Fibroblast of lung (primary cell): ENCODE data around the gene SMIM21. TPM values are rescaled to one million over a fixed set of nuclear protein-coding genes. Genes with fewer than 3 reads are reported as not detected.
A peak's percentile ranks its signal among the peaks of the same experiment; 100 is the strongest.

Experiments
- DNase-seq, 2 donors: peaks; one replicate each; pipeline versions ENCODE4 v3.0.0 to v3.0.0-alpha.2; 2010; ENCODE audit warnings: low read depth in 2 of 2
- H2AFZ ChIP-seq: 2 replicates; pipeline ENCODE4 v1.5.1; 2012; ENCODE audit warnings: low read length, control low read depth, inconsistent platforms
- H3K27ac ChIP-seq: 2 replicates; pipeline ENCODE4 v1.5.1; 2011; ENCODE audit warnings: low read length, control low read depth; ENCODE audit not compliant: insufficient read depth
- H3K27me3 ChIP-seq: 2 replicates; pipeline ENCODE4 v1.5.1; 2011; ENCODE audit warnings: mild to moderate bottlenecking, low read length; ENCODE audit not compliant: control insufficient read depth, insufficient read depth
- H3K36me3 ChIP-seq: 2 replicates; pipeline ENCODE4 v1.5.1; 2011; ENCODE audit warnings: low read length; ENCODE audit not compliant: control insufficient read depth, insufficient read depth
- H3K4me1 ChIP-seq: 2 replicates; pipeline ENCODE4 v1.5.1; 2011; ENCODE audit warnings: low read length; ENCODE audit not compliant: control insufficient read depth, insufficient read depth; ENCODE audit errors: extremely low read depth
- H3K4me2 ChIP-seq: 2 replicates; pipeline ENCODE4 v1.5.1; 2011; ENCODE audit warnings: low read length, control low read depth; ENCODE audit not compliant: insufficient read depth; ENCODE audit errors: extremely low read depth
- H3K4me3 ChIP-seq, 4 experiments: fragments of 200-600 bp in 1 of 4; sonication (generic) in 1 of 4; replicated peaks in 1 of 4; 2 replicates each; pipeline ENCODE4 v1.5.1; 2011 to 2016; ENCODE audit warnings: low read length in 4 of 4, low read depth in 3 of 4, mild to moderate bottlenecking in 3 of 4, control low read depth in 2 of 4, inconsistent platforms in 1 of 4, mixed read lengths in 1 of 4; ENCODE audit not compliant: insufficient read depth in 1 of 4; ENCODE audit errors: control extremely low read depth in 1 of 4
- H3K79me2 ChIP-seq: 2 replicates; pipeline ENCODE4 v1.5.1; 2012; ENCODE audit warnings: mild to moderate bottlenecking, low read length, inconsistent platforms; ENCODE audit not compliant: control insufficient read depth, insufficient read depth
- H3K9ac ChIP-seq: 2 replicates; pipeline ENCODE4 v1.5.1; 2011; ENCODE audit warnings: mild to moderate bottlenecking, low read length, control low read depth; ENCODE audit not compliant: insufficient read depth
- H3K9me3 ChIP-seq: 2 replicates; pipeline ENCODE4 v1.5.1; 2012; ENCODE audit warnings: low read depth, low read length; ENCODE audit not compliant: control insufficient read depth, insufficient read depth
- H4K20me1 ChIP-seq: 2 replicates; pipeline ENCODE4 v1.5.1; 2011; ENCODE audit warnings: low read length; ENCODE audit not compliant: control insufficient read depth, insufficient read depth; ENCODE audit errors: extremely low read depth
- CTCF ChIP-seq, 2 donors: IDR thresholded peaks in 1 of 2; conservative IDR thresholded peaks in 1 of 2; 1 replicate in 1 of 2; 2 replicates in 1 of 2; pipeline ENCODE4 v1.5.1; 2011 to 2012; ENCODE audit warnings: low read length in 2 of 2, control low read depth in 1 of 2, inconsistent platforms in 1 of 2, low read depth in 1 of 2, mild to moderate bottlenecking in 1 of 2
- EZH2 ChIP-seq: IDR thresholded peaks from 2 replicates; pipeline ENCODE4 v1.5.1; 2012; ENCODE audit warnings: low read length, control low read depth, mild to moderate bottlenecking; ENCODE audit errors: missing control alignments
- polyA plus RNA-seq, 2 donors: library from polyadenylated mRNA; depleted of rRNA in 1 of 2; stranded (reverse) in 1 of 2; unstranded in 1 of 2; fragments of >200 nt; gene quantifications; 2 replicates each; pipeline ENCODE4 v1.2.1, GENCODE V29; 2011 to 2012; ENCODE audit warnings: missing spikeins in 1 of 2
- total RNA-seq: library from RNA; depleted of rRNA; stranded (reverse); fragments of >200 nt; gene quantifications from 2 replicates; pipeline ENCODE4 v1.2.1, GENCODE V29; 2014

Gene SMIM21
- total and polyA plus RNA-seq, 2 donors (not counting 1 experiment from before 2014, with no cell fraction given) = not detected

DNA sequence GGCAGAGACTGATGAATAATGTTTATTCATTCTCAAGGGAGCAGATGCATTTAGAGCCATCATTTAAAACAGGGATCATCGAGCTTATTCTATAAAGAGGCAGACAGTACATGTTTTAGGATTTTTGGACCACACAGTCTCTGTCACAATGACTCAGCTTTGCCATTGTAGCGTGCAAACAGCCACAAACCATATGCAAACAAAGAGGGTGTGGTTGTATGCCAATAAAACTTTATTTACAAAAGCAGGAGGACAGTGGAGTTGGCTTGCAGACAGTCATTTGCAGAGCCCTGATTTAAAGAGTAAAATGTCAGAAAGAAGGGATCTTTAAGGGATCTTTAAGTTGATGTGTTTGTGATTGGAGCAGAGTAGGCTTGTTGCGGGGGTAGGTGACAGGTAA is 51.5 kb downstream of the SMIM21 start:
- Histone ChIP-seq H3K9ac (no peak overlapping the region), H3K36me3 (no peaks in the 10 kb centered on the region), H3K4me3 (no peak overlapping the region), H3K27me3 (no peaks in the 10 kb centered on the region), H3K27ac (no peak overlapping the region), H3K9me3 (no peaks in the 10 kb centered on the region), H2AFZ (no peak overlapping the region), H3K4me2 (no peak overlapping the region), H3K4me1 (no peaks in the 10 kb centered on the region), H4K20me1 (no peaks in the 10 kb centered on the region), H3K79me2 (no peaks in the 10 kb centered on the region)
- DNase-seq = no peak
- TF ChIP-seq EZH2 (no peak), CTCF (conservative IDR thresholded peaks at IDR 0.05 in 1 of 2, IDR thresholded peaks at IDR 0.05 in 1 of 2; ENCODE audit: low read depth in 1 of 2, low read length in 2 of 2) (no peak)

DNA sequence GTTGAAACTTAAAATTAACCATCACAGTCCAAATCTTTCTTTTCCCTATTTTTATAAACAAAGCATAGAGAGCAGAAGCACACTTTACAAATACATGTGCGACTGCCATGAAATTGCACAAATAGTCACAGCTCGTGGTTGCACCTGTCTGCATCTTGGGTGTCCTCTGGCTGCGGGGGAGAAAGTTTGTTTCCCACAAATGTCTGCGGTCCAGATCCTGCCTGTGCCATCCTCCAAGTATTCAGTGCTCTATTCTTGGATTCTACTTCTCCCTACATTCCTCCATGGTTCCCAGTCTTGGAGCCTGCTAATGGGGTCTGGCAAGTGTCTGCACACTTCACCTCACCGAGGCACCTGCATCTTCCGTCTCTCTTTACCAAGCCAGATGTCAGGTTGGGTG is 52.2 kb downstream of the SMIM21 start:
- H3K4me1 ChIP-seq = no peaks in the 10 kb centered on the region
- H2AFZ ChIP-seq = no peak overlapping the region
- TF ChIP-seq CTCF (conservative IDR thresholded peaks at IDR 0.05 in 1 of 2, IDR thresholded peaks at IDR 0.05 in 1 of 2; ENCODE audit: low read depth in 1 of 2, low read length in 2 of 2) (no peak), EZH2 (no peak)
- no peaks in the 10 kb centered on the region for H4K20me1 ChIP-seq
- H3K36me3 ChIP-seq = no peaks in the 10 kb centered on the region
- no peaks in the 10 kb centered on the region for H3K9me3 ChIP-seq
- H3K27ac ChIP-seq = no peak overlapping the region
- DNase-seq = no peak
- no peak overlapping the region for H3K4me2 ChIP-seq
- no peaks in the 10 kb centered on the region for H3K27me3 ChIP-seq
- no peak overlapping the region for H3K4me3 ChIP-seq
- no peaks in the 10 kb centered on the region for H3K79me2 ChIP-seq
- no peak overlapping the region for H3K9ac ChIP-seq

- Histone ChIP-seq H3K9me3 (no peaks in the 10 kb centered on the region), H3K4me2 (no peak overlapping the region), H3K27ac (no peak overlapping the region), H3K36me3 (no peaks in the 10 kb centered on the region), H3K9ac (no peak overlapping the region), H3K27me3 (no peaks in the 10 kb centered on the region), H3K79me2 (no peaks in the 10 kb centered on the region), H2AFZ (no peak overlapping the region), H3K4me1 (no peaks in the 10 kb centered on the region), H3K4me3 (no peak overlapping the region), H4K20me1 (no peaks in the 10 kb centered on the region)
- no peak for TF ChIP-seq CTCF (conservative IDR thresholded peaks at IDR 0.05 in 1 of 2, IDR thresholded peaks at IDR 0.05 in 1 of 2; ENCODE audit: low read depth in 1 of 2, low read length in 2 of 2)
- TF ChIP-seq EZH2 = no peak
- DNase-seq = peak in 1 of 2 donors; percentile 14
Observed at GRCh38 chr18:75374466-75374865, 53.0 kb downstream of the SMIM21 start.
